Sigmoid colon (tissue), 3 donors: ENCODE data around the gene PDE5A.

Experiments used
- CTCF ChIP-seq, 4 experiments: fragments of 450-650 bp in 3 of 4; fragments of 200-600 bp in 1 of 4; IDR thresholded peaks; one replicate each; pipeline ENCODE4 v1.5.1; 2016 to 2019; ENCODE audit warnings: antibody characterized with exemption in 4 of 4, mild to moderate bottlenecking in 3 of 4, moderate library complexity in 2 of 4
- POLR2A ChIP-seq, 2 donors: fragments of 450-650 bp; IDR thresholded peaks; one replicate each; pipeline ENCODE4 v1.6.1; 2016; ENCODE audit warnings: antibody characterized with exemption in 2 of 2, mild to moderate bottlenecking in 2 of 2, moderate library complexity in 2 of 2

- TF ChIP-seq CTCF (IDR thresholded peaks at IDR 0.05), result no peak
- TF ChIP-seq POLR2A (IDR thresholded peaks at IDR 0.05), result no peak
Measured at GRCh38 chr4:119592830-119593229, 35.8 kb downstream of the PDE5A start.
